MM.1S (cell line): Measurements from ENCODE around the gene DHTKD1.

Source experiments
- CTCF ChIP-seq: fragments of 300-600 bp; sonication (generic); IDR thresholded peaks from 2 replicates; pipeline ENCODE4 v1.5.1; 2016; ENCODE audit warnings: antibody characterized with exemption, low read length, mixed read lengths
- EZH2 ChIP-seq: fragments of 300-600 bp; sonication (generic); optimal IDR thresholded peaks from 2 replicates; pipeline ENCODE3; 2017; ENCODE audit warnings: low read depth, mild to moderate bottlenecking, antibody characterized with exemption, low read length, mixed read lengths
- EZH2phosphoT487 ChIP-seq: fragments of 300-600 bp; sonication (generic); IDR thresholded peaks from 2 replicates; pipeline ENCODE4 v1.6.1; 2018; ENCODE audit warnings: antibody characterized with exemption, low read length

- TF ChIP-seq CTCF (no peak), EZH2 (no peak), EZH2phosphoT487 (no peak)
Measured at GRCh38 chr10:12073526-12073925, 4.8 kb downstream of the DHTKD1 start.
